Frontal cortex (tissue), 4 donors: ENCODE measurements around the gene PLAC1. TPM values are rescaled to one million over a fixed set of nuclear protein-coding genes. Genes with fewer than 3 reads are reported as not detected.

ENCODE experiments used
- DNase-seq, 2 donors: peaks; one replicate each; pipeline ENCODE4 v3.0.0; 2012; ENCODE audit warnings: low spot score in 2 of 2
- FAIRE-seq: peaks from 2 replicates; lab custom pipeline; 2012; peaks lifted over from hg19 to GRCh38; lab: Jason Lieb, UNC
- small RNA-seq: library from RNA; depleted of rRNA; stranded (forward); fragments of <200 nt; gene quantifications from one replicate; pipeline ENCODE3, GENCODE V24; 2014
- total RNA-seq: library from RNA; depleted of rRNA; stranded (reverse); fragments of >200 nt; gene quantifications from one replicate; pipeline ENCODE4 v1.2.3, GENCODE V29; 2014
- donor health status: control.
- donor health status: control.
- donor health status: control.

The PLAC1 gene
- total RNA-seq, 1 donor from 2014 or later = not detected

- DNase-seq = no peak
- no peak for FAIRE-seq
Measured at GRCh38 chrX:134520860-134521390, 137.3 kb downstream of the PLAC1 start.

Small RNA genes within 50 kb of the gene (small RNA-seq; reads per million reads assigned to genes)
- not detected for gene AC004383.1
- not detected for gene MIR450A1
- 0.08 reads per million for gene MIR450A2
- 5.2 reads per million, percentile 92 among the genes with 10 or more reads in this experiment for gene MIR450B
- gene MIR503 = 0.38 reads per million, percentile 25 among the genes with 10 or more reads in this experiment
- gene MIR542 = 1.8 reads per million, percentile 80 among the genes with 10 or more reads in this experiment

Other genes with a start within 250 kb of the PLAC1 start
- 21.6 TPM for gene HPRT1, start 198.3 kb downstream of the PLAC1 start, total RNA-seq
- 3.7 TPM for gene PABIR2, start 138.7 kb upstream of the PLAC1 start, total RNA-seq